Effector memory CD4-positive, alpha-beta T cell (primary cell): Measurements from ENCODE around the gene KDM1A.

ENCODE experiments used
- DNase-seq, 3 donors: peaks; one replicate each; pipeline ENCODE4 v3.0.0-alpha.2; 2020
- H3K27ac ChIP-seq: 2 replicates; pipeline ENCODE4 v1.7.0; 2013; ENCODE audit warnings: mild to moderate bottlenecking, low read length, moderate library complexity; ENCODE audit not compliant: insufficient read depth, poor library complexity, severe bottlenecking
- H3K27me3 ChIP-seq: replicated peaks from 2 replicates; pipeline ENCODE4 v1.7.0; 2013; ENCODE audit warnings: mild to moderate bottlenecking, low read length; ENCODE audit not compliant: insufficient read depth, control insufficient read depth, poor library complexity, severe bottlenecking
- H3K36me3 ChIP-seq: 2 replicates; pipeline ENCODE4 v1.7.0; 2013; ENCODE audit warnings: mild to moderate bottlenecking, low read length, moderate library complexity; ENCODE audit not compliant: control insufficient read depth, insufficient read depth
- H3K4me1 ChIP-seq: 2 replicates; pipeline ENCODE4 v1.7.0; 2013; ENCODE audit warnings: low read length, mild to moderate bottlenecking; ENCODE audit not compliant: control insufficient read depth, insufficient read depth, poor library complexity, severe bottlenecking
- H3K4me3 ChIP-seq: 2 replicates; pipeline ENCODE4 v1.7.0; 2013; ENCODE audit warnings: low read length, low read depth, mild to moderate bottlenecking; ENCODE audit not compliant: insufficient read depth, poor library complexity, severe bottlenecking
- H3K9me3 ChIP-seq: 2 replicates; pipeline ENCODE4 v1.7.0; 2013; ENCODE audit warnings: mild to moderate bottlenecking, low read length, moderate library complexity; ENCODE audit not compliant: control insufficient read depth

The KDM1A gene

GRCh38 chr1:23027352-23027907 is 8.2 kb downstream of the KDM1A start:
- Histone ChIP-seq H3K36me3 (no peaks in the 10 kb centered on the region), H3K9me3 (no peaks in the 10 kb centered on the region), H3K4me3 (no peak overlapping the region), H3K4me1 (no peaks in the 10 kb centered on the region), H3K27me3 (no peaks in the 10 kb centered on the region), H3K27ac (no peak overlapping the region)
- no peak for DNase-seq

GRCh38 chr1:23029337-23029736 is 10.1 kb downstream of the KDM1A start:
- no peaks in the 10 kb centered on the region for H3K27me3 ChIP-seq
- no peaks in the 10 kb centered on the region for H3K9me3 ChIP-seq
- H3K4me1 ChIP-seq = no peaks in the 10 kb centered on the region
- no peak overlapping the region for H3K4me3 ChIP-seq
- H3K27ac ChIP-seq = no peak overlapping the region
- no peaks in the 10 kb centered on the region for H3K36me3 ChIP-seq
- DNase-seq = no peak

DNA sequence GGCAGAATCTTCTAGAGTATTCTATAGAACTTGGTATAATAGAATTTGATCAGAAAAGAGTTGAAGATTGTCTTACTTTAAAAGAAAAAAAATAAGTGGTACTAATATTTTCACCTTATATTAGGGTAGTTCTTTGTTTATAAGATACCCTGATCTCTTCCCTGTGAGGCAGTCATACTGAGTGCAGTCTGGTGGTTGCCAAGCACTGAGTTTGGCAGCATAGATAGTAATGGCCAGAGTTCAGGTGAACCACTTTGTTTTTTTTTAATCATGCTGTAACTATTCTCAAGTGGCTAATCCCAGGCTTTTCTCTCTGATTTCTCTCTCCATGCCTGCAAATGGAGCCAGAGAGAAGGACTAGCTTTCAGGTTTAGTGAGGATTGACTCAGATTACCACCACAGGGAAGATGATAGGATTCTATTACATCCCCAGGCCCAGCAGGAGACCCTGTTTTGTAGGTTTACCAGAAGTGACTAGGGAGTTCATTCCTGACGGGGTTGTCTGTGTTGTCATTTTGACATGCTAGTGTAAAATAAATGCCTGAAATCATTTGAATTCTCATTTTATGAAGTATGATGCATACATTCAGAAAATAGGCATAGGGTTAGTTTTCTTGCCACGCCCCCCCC is 16.7 kb downstream of the KDM1A start:
- H3K36me3 ChIP-seq = no peaks in the 10 kb centered on the region
- no peaks in the 10 kb centered on the region for H3K27me3 ChIP-seq

DNA sequence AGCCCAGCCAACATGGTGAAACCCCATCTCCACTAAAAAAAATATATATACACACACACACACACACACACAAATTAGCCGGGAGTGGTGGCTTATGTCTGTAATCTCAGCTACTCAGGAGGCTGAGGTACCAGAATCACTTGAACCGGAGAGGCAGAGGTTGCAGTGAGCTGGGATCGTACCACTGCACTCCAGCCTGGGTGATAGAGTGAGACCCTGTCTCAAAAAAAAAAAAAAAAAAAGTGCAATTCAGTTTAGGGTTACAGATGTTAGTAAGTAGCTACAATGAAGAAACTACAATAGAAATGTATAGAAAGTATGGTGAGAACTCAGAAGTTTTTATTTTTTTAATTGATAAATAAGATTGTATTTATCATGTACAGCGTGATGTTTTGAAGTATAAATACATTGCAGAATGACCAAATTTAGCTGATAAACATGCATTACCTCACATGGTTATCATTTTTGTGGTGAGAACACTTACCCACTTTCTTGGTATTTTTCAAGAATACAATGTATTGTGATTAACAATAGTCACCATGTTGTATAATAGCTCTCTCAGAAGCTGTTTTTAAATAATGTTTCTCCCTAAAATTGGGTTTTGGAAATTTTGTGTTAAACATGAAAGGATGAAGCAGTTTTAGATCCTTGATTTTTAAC is 17.9 kb downstream of the KDM1A start:
- no peaks in the 10 kb centered on the region for H3K9me3 ChIP-seq
- no peaks in the 10 kb centered on the region for H3K36me3 ChIP-seq
- no peaks in the 10 kb centered on the region for H3K27me3 ChIP-seq
- no peak overlapping the region for H3K27ac ChIP-seq
- no peak for DNase-seq
- H3K4me3 ChIP-seq = no peak overlapping the region
- H3K4me1 ChIP-seq = no peaks in the 10 kb centered on the region

More for the DNA sequence above, 16.7 kb downstream of the KDM1A start:
- Histone ChIP-seq H3K9me3 (no peaks in the 10 kb centered on the region), H3K27ac (no peak overlapping the region), H3K4me3 (no peak overlapping the region), H3K4me1 (no peaks in the 10 kb centered on the region)
- no peak for DNase-seq

- Histone ChIP-seq H3K4me1 (no peaks in the 10 kb centered on the region), H3K9me3 (no peaks in the 10 kb centered on the region), H3K4me3 (no peak overlapping the region), H3K36me3 (no peaks in the 10 kb centered on the region), H3K27me3 (no peaks in the 10 kb centered on the region), H3K27ac (no peak overlapping the region)
- DNase-seq = no peak
Observed at GRCh38 chr1:23039308-23039826, 20.1 kb downstream of the KDM1A start.

DNA sequence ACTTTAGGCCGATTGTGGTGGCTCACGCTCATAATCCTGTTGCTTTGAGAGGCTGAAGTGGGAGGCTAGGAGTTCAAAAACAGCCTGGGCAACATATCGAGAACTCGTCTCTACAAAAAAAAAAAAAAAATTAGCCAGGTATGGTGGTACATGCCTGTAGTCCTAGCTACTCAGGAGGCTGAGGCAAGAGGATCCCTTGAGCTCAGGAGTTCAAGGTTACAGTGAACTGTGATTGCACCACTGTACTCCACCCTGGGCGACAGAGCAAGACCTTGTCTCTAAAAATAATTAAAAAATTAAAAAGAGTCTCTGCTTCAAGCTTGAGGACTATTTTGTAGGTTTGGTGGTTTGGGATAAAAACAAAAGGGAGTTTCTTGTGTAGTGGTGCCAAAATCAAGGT is 21.2 kb downstream of the KDM1A start:
- no peak for DNase-seq
- H3K4me3 ChIP-seq = no peak overlapping the region
- H3K27me3 ChIP-seq = no peaks in the 10 kb centered on the region
- H3K36me3 ChIP-seq = peaks cover 5% of the 10 kb centered on the region
- H3K27ac ChIP-seq = no peak overlapping the region
- no peaks in the 10 kb centered on the region for H3K9me3 ChIP-seq
- H3K4me1 ChIP-seq = no peaks in the 10 kb centered on the region

DNA sequence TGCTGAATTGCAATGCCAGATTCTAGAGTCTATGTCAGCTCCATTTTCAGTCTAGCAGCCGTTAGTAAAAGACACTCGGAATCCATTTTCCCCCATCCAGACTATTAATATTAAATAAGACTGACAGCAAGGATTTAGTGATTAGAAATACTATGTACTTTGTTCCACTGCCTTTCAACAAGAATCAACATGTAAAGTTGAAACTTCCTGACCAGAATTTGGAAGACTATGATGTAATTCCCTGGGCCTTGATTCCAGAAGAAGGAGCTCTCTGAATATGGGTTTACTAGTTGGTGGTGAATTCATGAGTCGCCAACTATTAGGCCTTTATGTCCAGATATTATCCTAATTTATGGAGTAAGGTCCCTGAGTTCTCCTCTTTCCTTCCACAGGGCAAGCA is 24.8 kb downstream of the KDM1A start:
- H3K27ac ChIP-seq = no peak overlapping the region

GRCh38 chr1:23050201-23050600 is 30.9 kb downstream of the KDM1A start:
- H3K4me1 ChIP-seq = no peaks in the 10 kb centered on the region
- no peak overlapping the region for H3K27ac ChIP-seq
- H3K27me3 ChIP-seq = no peaks in the 10 kb centered on the region
- no peak for DNase-seq
- no peaks in the 10 kb centered on the region for H3K9me3 ChIP-seq
- no peak overlapping the region for H3K4me3 ChIP-seq
- H3K36me3 ChIP-seq = peaks cover 10% of the 10 kb centered on the region

More for the DNA sequence above, 24.8 kb downstream of the KDM1A start:
- no peaks in the 10 kb centered on the region for H3K9me3 ChIP-seq
- H3K27me3 ChIP-seq = no peaks in the 10 kb centered on the region
- H3K36me3 ChIP-seq = peaks cover 8% of the 10 kb centered on the region
- DNase-seq = no peak
- H3K4me3 ChIP-seq = no peak overlapping the region
- H3K4me1 ChIP-seq = no peaks in the 10 kb centered on the region

GRCh38 chr1:23051290-23051909 is 32.1 kb downstream of the KDM1A start:
- H3K4me3 ChIP-seq = no peak overlapping the region
- H3K27ac ChIP-seq = no peak overlapping the region
- no peaks in the 10 kb centered on the region for H3K27me3 ChIP-seq
- H3K36me3 ChIP-seq = peaks cover 4% of the 10 kb centered on the region
- no peaks in the 10 kb centered on the region for H3K4me1 ChIP-seq
- no peak for DNase-seq
- no peaks in the 10 kb centered on the region for H3K9me3 ChIP-seq

DNA sequence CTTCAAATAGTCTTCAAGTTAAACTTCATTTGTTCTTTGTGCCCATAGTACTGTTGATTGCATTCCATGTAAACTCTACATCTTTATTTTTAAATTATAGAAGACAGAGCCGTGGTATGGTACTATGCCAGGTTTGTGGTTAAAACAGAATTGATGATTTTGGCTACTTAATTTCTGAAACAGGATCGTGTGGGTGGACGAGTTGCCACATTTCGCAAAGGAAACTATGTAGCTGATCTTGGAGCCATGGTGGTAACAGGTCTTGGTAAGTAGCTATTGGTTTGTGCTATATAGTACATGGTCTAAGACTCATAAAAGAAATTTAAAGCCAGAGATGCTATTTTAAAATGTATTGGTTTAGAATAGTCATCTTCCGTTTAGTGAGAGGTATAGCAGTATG is 38.0 kb downstream of the KDM1A start:
- H3K9me3 ChIP-seq = no peaks in the 10 kb centered on the region
- no peaks in the 10 kb centered on the region for H3K27me3 ChIP-seq
- no peak for DNase-seq
- no peak overlapping the region for H3K27ac ChIP-seq
- no peaks in the 10 kb centered on the region for H3K4me1 ChIP-seq
- peaks cover 12% of the 10 kb centered on the region for H3K36me3 ChIP-seq
- no peak overlapping the region for H3K4me3 ChIP-seq
